H9 (cell line): Measurements from ENCODE around the gene PRKCI. TPM values are rescaled to one million over a fixed set of nuclear protein-coding genes. Genes with fewer than 3 reads are reported as not detected.
A peak's percentile ranks its signal among the peaks of the same experiment; 100 is the strongest.

Experiments used
- DNase-seq: peaks from one replicate; pipeline ENCODE4 v3.0.0-alpha.2; 2017
- H2AFZ ChIP-seq: one replicate; pipeline ENCODE4 v1.6.1; 2013; ENCODE audit warnings: mild to moderate bottlenecking, low read length, control low read depth, moderate library complexity
- H2AK5ac ChIP-seq: 2 replicates; pipeline ENCODE4 v1.6.1; 2013; ENCODE audit warnings: low read length, control low read depth, mixed read lengths; ENCODE audit not compliant: insufficient read length
- H2BK120ac ChIP-seq: one replicate; pipeline ENCODE4 v1.6.1; 2013; ENCODE audit warnings: low read depth, mild to moderate bottlenecking, low read length, control low read depth, inconsistent platforms; ENCODE audit not compliant: poor library complexity, severe bottlenecking
- H2BK12ac ChIP-seq: 2 replicates; pipeline ENCODE4 v1.6.1; 2013; ENCODE audit warnings: low read length, control low read depth, mixed read lengths, low read depth; ENCODE audit not compliant: insufficient read length
- H2BK15ac ChIP-seq: 2 replicates; pipeline ENCODE4 v1.6.1; 2013; ENCODE audit warnings: low read depth, low read length, control low read depth
- H2BK20ac ChIP-seq: one replicate; pipeline ENCODE4 v1.6.1; 2013; ENCODE audit warnings: low read depth, mild to moderate bottlenecking, low read length, control low read depth, inconsistent platforms; ENCODE audit not compliant: poor library complexity, severe bottlenecking
- H2BK5ac ChIP-seq: 2 replicates; pipeline ENCODE4 v1.6.1; 2013; ENCODE audit warnings: low read length, control low read depth, mixed read lengths; ENCODE audit not compliant: insufficient read length
- H3K14ac ChIP-seq: 2 replicates; pipeline ENCODE4 v1.6.1; 2013; ENCODE audit warnings: low read length, control low read depth; ENCODE audit not compliant: insufficient read depth
- H3K18ac ChIP-seq: 2 replicates; pipeline ENCODE4 v1.6.1; 2013; ENCODE audit warnings: low read depth, mild to moderate bottlenecking, mixed read lengths, low read length, control low read depth; ENCODE audit not compliant: insufficient read length
- H3K23ac ChIP-seq: 2 replicates; pipeline ENCODE4 v1.6.1; 2013; ENCODE audit warnings: low read length, control low read depth, mixed read lengths, low read depth; ENCODE audit not compliant: insufficient read length
- H3K23me2 ChIP-seq: 2 replicates; pipeline ENCODE4 v1.6.1; 2013; ENCODE audit warnings: low read depth, mild to moderate bottlenecking, mixed read lengths, low read length, control low read depth; ENCODE audit not compliant: insufficient read length, poor library complexity, severe bottlenecking
- H3K27ac ChIP-seq: 2 replicates; pipeline ENCODE4 v1.5.1; 2013; ENCODE audit warnings: low read length, control low read depth, mixed read lengths, low read depth; ENCODE audit not compliant: insufficient read length
- H3K27me3 ChIP-seq: 2 replicates; pipeline ENCODE4 v1.6.1; 2013; ENCODE audit warnings: low read length, control low read depth, inconsistent platforms; ENCODE audit not compliant: insufficient read depth
- H3K4ac ChIP-seq: 2 replicates; pipeline ENCODE4 v1.6.1; 2013; ENCODE audit warnings: low read depth, mild to moderate bottlenecking, control low read depth, inconsistent platforms, low read length, moderate library complexity
- H3K4me1 ChIP-seq: 2 replicates; pipeline ENCODE4 v1.6.1; 2013; ENCODE audit warnings: low read length, control low read depth, inconsistent platforms; ENCODE audit not compliant: insufficient read depth
- H3K4me2 ChIP-seq: 2 replicates; pipeline ENCODE4 v1.6.1; 2013; ENCODE audit warnings: low read length, control low read depth, mixed read lengths; ENCODE audit not compliant: insufficient read length, insufficient read depth
- H3K56ac ChIP-seq: 2 replicates; pipeline ENCODE4 v1.6.1; 2013; ENCODE audit warnings: low read depth, mild to moderate bottlenecking, mixed read lengths, low read length, control low read depth; ENCODE audit not compliant: insufficient read length
- H3K79me1 ChIP-seq: 2 replicates; pipeline ENCODE4 v1.6.1; 2013; ENCODE audit warnings: low read depth, mild to moderate bottlenecking, moderate library complexity, low read length, control low read depth, inconsistent platforms; ENCODE audit not compliant: insufficient read depth, poor library complexity, severe bottlenecking
- H3K79me2 ChIP-seq: 2 replicates; pipeline ENCODE4 v1.6.1; 2013; ENCODE audit warnings: low read length, control low read depth, inconsistent platforms; ENCODE audit not compliant: insufficient read depth
- H3K9ac ChIP-seq: 2 replicates; pipeline ENCODE4 v1.6.1; 2013; ENCODE audit warnings: low read length, control low read depth, mixed read lengths; ENCODE audit not compliant: insufficient read length; ENCODE audit errors: extremely low read depth
- H3K9me3 ChIP-seq: one replicate; pipeline ENCODE4 v1.6.1; 2013; ENCODE audit warnings: low read depth, low read length, inconsistent platforms; ENCODE audit not compliant: control insufficient read depth
- H3T11ph ChIP-seq: one replicate; pipeline ENCODE4 v1.6.1; 2013; ENCODE audit warnings: mild to moderate bottlenecking, low read length, control low read depth, inconsistent platforms
- H4K20me1 ChIP-seq: one replicate; pipeline ENCODE4 v1.6.1; 2013; ENCODE audit not compliant: control insufficient read depth, insufficient read length, insufficient read depth
- H4K5ac ChIP-seq: 2 replicates; pipeline ENCODE4 v1.6.1; 2013; ENCODE audit warnings: low read depth, mild to moderate bottlenecking, mixed read lengths, low read length, control low read depth; ENCODE audit not compliant: insufficient read length
- H4K8ac ChIP-seq: replicated peaks from 2 replicates; pipeline ENCODE4 v1.6.1; 2013; ENCODE audit warnings: low read length, control low read depth, mixed read lengths, low read depth; ENCODE audit not compliant: insufficient read length
- H4K91ac ChIP-seq: 2 replicates; pipeline ENCODE4 v1.6.1; 2013; ENCODE audit warnings: low read depth, mild to moderate bottlenecking, moderate library complexity, mixed read lengths, low read length, control low read depth; ENCODE audit not compliant: insufficient read length
- H3K27ac Mint-ChIP-seq, 3 experiments: 2 replicates in 2 of 3; 3 replicates in 1 of 3; pipeline ENCODE4 v1.8.0; 2020 to 2021; ENCODE audit warnings: mixed read lengths in 3 of 3, mild to moderate bottlenecking in 1 of 3, moderate library complexity in 1 of 3
- H3K27me3 Mint-ChIP-seq: 2 replicates; pipeline ENCODE4 v1.8.0; 2021; ENCODE audit warnings: low read depth, mild to moderate bottlenecking, moderate library complexity, mixed read lengths
- H3K36me3 Mint-ChIP-seq, 3 experiments: 2 replicates in 2 of 3; 3 replicates in 1 of 3; pipeline ENCODE4 v1.8.0; 2020 to 2021; ENCODE audit warnings: low read depth in 3 of 3, mixed read lengths in 3 of 3; ENCODE audit not compliant: insufficient read depth in 1 of 3
- H3K4me1 Mint-ChIP-seq, 2 experiments: 2 replicates each; pipeline ENCODE4 v1.8.0; 2020; ENCODE audit warnings: mixed read lengths in 2 of 2
- H3K4me3 Mint-ChIP-seq, 2 experiments: 2 replicates in 1 of 2; 3 replicates in 1 of 2; pipeline ENCODE4 v1.8.0; 2020 to 2021; ENCODE audit warnings: mild to moderate bottlenecking in 2 of 2, mixed read lengths in 2 of 2, moderate library complexity in 1 of 2
- H3K9me3 Mint-ChIP-seq, 2 experiments: 2 replicates in 1 of 2; 3 replicates in 1 of 2; pipeline ENCODE4 v1.8.0; 2020; ENCODE audit warnings: mild to moderate bottlenecking in 2 of 2, mixed read lengths in 2 of 2, moderate library complexity in 1 of 2
- WGBS: extraction: QIAGEN DNeasy Blood & Tissue Kit; methylation state at CpG from one replicate; pipeline ENCODE4 v1.1.7; 2013; ENCODE audit warnings: missing lambda C conversion rate, low lambda C conversion rate, mixed read lengths; ENCODE audit not compliant: insufficient read length; ENCODE audit errors: extremely low coverage; 5-methylcytosine and 5-hydroxymethylcytosine counted together
- total RNA-seq: library from RNA; stranded (reverse); gene quantifications from 2 replicates; pipeline ENCODE4 v1.2.1, GENCODE V29; 2021
- TF ChIP-seq, protein P1 (sequence below): fragments of 200-600 bp; sonication (generic); conservative IDR thresholded peaks from 3 replicates; pipeline ENCODE4 v1.8.0; 2021; ENCODE audit warnings: antibody characterized with exemption, mild to moderate bottlenecking

The PRKCI gene
- total RNA-seq, 1 experiment from 2014 or later = 71.1 TPM

DNA sequence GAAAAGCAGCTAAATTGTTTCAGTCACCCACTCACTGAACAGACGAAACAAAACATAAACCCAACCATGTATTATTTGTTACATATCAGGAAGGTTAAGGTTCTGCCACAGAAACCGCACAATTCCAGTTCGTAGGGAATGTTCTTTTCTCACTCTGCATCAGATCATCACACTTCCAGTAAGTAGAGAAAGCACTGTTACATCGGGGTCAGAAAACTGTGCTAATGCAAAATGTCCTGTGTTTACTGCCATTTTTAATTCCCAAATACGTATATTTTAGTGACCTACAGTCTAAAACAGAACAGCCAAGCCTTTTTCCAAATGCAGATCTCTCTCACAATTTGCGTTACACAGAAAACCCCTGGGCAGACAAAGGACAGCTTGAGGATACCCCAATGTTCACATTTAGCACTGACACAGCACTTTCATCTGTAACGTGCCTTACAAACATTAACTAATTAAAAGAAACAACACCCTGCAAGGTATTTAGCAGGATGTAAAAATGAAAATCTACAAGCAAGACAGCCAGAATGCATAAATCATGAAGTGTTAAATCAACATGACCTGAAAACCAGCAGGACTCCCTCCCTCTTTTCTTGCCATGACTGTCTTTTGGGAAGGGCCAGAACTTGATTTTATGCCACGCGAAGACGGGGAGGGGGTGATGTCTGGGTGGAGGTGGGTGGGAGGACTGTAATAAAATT lies 100.5 kb downstream of the PRKCI start:
- Histone ChIP-seq H3K9me3 (no peaks in the 10 kb centered on the region), H3K4me2 (peak overlapping the region; percentile 10), H3K4ac (no peak overlapping the region), H2BK15ac (no peak overlapping the region), H3K9ac (no peak overlapping the region), H2BK20ac (no peak overlapping the region), H3T11ph (no peak overlapping the region), H3K23me2 (no peaks in the 10 kb centered on the region), H2BK12ac (no peak overlapping the region), H3K23ac (no peak overlapping the region), H2BK120ac (no peak overlapping the region), H3K18ac (no peak overlapping the region), H3K27ac (no peak overlapping the region), H3K79me2 (no peaks in the 10 kb centered on the region), H2BK5ac (no peak overlapping the region), H3K14ac (no peak overlapping the region), H4K5ac (no peak overlapping the region), H3K27me3 (no peaks in the 10 kb centered on the region), H3K4me1 (no peaks in the 10 kb centered on the region; the same call in 1 of the 2 replicates), H3K56ac (no peak overlapping the region), H3K79me1 (no peaks in the 10 kb centered on the region), H2AK5ac (no peak overlapping the region), H4K91ac (no peak overlapping the region), H4K20me1 (no peaks in the 10 kb centered on the region), H2AFZ (no peak overlapping the region), H4K8ac (no peak overlapping the region)
- Mint-ChIP-seq H3K27me3 (peaks cover 21% of the 10 kb centered on the region), H3K27ac (no peak overlapping the region; a peak in 2 of 7 replicates), H3K36me3 (peaks cover 7 to 19% (median 13%) of the 10 kb centered on the region in 3 experiments), H3K4me3 (0 out of 5 replicates have a peak overlapping the region, but pooled peaks of 1 of the 2 experiments have one; percentile 26), H3K4me1 (peaks cover 34 to 35% of the 10 kb centered on the region in 2 experiments), H3K9me3 (peaks cover 18 to 20% of the 10 kb centered on the region in 2 experiments)
- DNase-seq = no peak
- TF ChIP-seq, protein P1, sequence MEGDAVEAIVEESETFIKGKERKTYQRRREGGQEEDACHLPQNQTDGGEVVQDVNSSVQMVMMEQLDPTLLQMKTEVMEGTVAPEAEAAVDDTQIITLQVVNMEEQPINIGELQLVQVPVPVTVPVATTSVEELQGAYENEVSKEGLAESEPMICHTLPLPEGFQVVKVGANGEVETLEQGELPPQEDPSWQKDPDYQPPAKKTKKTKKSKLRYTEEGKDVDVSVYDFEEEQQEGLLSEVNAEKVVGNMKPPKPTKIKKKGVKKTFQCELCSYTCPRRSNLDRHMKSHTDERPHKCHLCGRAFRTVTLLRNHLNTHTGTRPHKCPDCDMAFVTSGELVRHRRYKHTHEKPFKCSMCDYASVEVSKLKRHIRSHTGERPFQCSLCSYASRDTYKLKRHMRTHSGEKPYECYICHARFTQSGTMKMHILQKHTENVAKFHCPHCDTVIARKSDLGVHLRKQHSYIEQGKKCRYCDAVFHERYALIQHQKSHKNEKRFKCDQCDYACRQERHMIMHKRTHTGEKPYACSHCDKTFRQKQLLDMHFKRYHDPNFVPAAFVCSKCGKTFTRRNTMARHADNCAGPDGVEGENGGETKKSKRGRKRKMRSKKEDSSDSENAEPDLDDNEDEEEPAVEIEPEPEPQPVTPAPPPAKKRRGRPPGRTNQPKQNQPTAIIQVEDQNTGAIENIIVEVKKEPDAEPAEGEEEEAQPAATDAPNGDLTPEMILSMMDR = no peak
- no CpG with 5 or more reads among the region's 10 CpGs for WGBS
